Stimulated activated CD8-positive, alpha-beta memory T cell treated with anti-CD3 and anti-CD28 coated beads, Interleukin-4, amount 100 ng/mL, for 48 hours (primary cell): ENCODE measurements around the gene ZNF792.
"Not testable (repeated sequence)": the region's sequence is repeated elsewhere in the genome, so short reads cannot be mapped to it uniquely, and the experiment has no call there.

Experiments
- DNase-seq: peaks from one replicate; pipeline ENCODE4 v3.0.0-alpha.2; 2020

Gene ZNF792

DNA sequence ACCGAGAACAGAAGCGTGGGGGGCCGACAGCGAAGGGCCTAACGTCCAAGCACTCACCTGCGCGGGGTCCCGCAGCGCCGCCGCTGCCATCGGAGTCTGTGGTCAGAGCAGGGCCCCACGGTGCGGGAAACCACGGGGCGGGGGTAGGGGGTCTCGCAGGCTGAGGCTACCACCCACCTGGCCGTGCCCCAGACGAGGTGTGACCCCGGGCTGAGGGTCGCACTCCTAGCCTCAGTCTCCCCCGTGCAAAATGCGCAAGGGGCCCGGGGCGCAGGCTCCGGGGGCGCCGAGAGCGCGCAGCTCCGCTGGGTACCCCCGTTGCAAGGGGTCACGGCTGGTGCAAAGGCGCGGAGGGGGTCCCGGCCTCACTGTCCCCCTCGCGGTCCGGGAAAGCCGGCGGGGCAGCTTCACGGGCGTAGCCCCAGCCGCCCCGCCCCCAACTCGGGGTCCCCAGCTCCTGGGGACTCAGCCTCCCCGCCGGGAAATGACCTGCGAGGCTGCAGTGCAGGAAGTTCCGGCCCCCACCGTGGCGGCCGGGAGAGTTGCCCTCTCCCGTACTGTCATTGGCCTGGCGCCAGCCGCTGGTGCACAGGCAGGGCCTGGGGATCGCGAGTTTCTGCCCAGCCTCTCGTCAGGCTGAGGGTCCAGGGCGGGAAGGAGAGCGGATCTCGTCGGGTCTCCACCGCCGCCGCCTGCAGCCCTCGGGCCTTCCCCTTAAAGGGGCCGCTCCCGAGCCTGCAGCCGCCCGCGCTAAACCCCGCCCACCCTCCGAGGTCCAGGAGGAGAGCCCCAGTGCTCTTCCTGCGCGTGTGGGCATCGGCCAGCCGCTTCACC is at the start of gene ZNF792:
Gene ZNF792, minus strand, starts transcription at position 657 of the 834 bp plus-strand sequence. Its CDS starts 567 bp downstream, at position 90.
- DNase-seq: peak; percentile 78

DNA sequence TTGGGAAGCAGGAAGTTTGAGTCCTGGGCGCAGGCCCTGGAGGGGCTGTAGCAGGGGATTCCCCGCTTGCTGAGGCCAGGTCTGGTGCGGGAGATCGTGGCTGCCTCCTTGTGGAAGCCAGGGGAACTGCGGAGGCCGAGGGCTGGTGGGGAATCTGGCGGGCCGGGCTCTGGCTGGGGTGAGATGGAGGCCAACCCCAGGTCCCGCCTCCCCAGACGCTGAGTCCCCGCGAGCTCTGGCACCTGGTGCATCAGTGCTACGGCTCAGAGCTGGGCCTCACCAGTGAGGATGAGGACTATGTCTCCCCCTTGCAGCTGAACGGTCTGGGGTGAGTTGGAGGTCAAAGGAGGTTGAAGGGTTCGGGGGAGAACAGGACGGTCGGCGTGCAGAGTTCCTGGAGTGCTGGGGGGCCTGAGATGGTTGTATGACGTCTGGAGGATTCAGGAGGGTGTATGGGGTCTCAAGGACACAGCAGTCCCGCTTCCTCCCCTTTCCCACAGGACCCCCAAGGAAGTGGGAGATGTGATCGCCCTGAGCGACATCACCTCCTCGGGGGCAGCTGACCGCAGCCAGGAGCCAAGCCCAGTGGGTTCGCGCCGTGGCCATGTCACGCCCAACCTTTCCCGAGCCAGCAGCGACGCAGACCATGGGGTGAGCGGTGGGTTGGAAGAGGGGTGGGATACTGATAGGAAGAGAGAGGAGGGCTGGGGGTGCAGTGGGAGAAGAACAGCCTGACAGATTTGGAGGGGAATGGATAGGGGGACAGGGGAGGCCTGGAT is 49.2 kb upstream of the ZNF792 start:
- peak; percentile 91 for DNase-seq

DNA sequence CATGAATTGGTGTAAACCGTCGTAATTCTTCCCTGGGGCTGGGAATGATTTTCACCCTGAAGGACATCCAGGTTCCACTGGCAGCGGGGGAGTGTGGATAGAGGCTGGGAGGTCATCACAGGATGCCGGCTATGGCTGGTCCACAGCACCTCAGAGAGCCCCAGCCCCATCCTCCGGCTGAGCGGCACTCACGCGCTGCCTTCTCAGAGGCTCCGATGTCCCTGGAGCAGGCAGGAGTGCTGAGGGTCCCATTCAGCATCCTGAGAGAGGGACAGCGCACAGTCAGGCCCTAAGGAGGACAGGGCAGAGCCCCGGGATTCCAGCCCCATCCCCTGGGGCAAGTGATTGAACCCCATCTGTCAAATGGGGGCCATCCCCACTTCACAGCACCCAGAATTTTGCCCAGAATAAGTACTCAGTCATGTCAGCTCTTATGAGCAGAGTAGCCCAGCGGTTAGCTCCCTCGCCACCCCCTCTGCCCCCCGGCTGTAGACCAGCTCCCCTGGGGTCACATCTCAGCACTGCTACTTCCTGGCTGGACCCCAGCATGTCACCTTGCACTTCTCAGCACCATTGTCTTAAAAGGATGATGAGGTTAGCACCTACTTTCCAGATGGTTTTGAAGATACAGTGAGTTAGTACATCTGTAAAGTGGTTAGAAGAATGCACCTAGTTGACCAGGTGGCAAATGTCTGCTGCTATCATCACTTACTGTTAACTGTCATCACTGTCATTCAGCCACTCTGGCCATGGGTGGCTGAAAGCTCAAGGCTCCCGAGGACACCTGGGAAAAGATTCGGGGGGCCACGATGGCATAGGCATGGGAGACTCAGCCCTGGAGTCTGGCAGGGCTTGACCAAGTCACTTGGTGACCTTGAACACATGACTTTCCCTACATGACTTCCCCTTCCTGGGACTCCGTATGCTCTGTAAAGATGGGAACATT is 48.0 kb upstream of the ZNF792 start:
- no peak for DNase-seq

DNA sequence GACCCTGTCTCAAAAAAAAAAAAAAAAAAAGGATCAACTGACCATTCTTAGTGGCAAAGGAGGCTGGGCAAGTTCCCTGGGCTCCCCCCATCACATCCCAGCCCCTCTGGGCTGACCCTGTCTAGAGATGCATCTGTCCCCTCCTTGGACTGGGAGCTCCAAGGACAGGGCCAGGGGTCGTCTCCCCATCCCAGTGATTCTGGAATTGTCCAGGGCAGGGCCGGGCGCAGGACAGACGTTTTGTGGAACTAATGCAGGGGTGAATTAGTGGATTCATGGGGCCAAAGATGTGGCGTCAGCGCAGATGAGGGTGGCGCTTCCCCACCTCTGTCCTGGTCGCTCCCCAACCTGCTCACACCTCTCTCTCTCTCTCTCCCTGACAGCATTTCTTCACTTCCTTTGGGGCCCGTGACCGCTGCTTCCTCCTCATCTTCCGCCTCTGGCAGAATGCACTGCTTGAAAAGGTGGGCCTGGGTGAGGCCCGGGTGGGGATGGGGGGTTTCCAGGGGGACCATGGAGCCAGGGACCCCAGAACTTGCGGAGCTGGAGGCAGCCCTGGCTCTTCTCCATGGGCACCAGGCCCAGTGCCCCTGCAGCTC is 47.2 kb upstream of the ZNF792 start:
- DNase-seq: no peak

DNA sequence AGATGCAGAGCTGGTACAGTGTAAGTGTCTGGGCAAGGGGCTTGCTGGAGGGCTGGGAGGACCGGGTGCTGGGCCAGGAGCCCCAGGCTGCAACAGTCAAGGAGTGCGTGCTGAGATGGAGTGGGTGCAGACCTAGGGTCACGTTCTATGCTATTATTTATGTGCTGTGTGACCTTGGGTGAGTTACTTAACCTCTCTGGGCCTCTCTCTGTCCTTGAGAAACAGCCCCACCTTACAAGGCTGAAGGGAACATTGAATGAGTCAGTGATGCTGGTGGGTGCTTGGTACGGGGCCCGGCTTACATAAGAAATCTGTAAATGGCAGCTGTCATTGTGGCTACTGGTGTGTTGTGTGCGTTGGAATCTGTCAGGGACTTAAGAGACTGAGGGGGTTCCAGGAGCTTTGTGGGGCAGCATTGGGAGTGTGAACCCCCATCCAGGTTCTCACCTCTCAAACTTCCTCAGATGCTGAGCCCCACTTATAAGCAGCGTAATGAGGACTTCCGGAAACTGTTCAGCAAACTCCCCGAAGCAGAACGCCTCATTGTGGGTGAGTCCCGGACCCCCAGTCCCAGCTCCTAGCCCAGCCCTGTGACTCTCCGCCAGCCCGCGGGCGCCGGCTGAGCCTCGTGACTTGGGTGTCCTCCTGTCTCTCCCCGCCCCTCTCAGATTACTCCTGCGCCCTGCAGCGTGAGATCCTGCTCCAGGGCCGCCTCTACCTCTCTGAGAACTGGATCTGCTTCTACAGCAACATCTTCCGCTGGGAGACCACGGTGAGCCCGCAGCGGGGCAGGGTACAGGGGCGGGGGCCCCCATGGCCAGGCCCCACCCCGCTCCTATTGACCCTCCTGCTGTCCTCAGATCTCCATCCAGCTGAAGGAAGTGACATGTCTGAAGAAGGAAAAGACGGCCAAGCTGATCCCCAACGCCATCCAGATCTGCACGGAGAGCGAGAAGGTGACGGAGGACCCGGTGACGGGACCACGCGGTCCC is 45.7 kb upstream of the ZNF792 start:
- DNase-seq: no peak

DNA sequence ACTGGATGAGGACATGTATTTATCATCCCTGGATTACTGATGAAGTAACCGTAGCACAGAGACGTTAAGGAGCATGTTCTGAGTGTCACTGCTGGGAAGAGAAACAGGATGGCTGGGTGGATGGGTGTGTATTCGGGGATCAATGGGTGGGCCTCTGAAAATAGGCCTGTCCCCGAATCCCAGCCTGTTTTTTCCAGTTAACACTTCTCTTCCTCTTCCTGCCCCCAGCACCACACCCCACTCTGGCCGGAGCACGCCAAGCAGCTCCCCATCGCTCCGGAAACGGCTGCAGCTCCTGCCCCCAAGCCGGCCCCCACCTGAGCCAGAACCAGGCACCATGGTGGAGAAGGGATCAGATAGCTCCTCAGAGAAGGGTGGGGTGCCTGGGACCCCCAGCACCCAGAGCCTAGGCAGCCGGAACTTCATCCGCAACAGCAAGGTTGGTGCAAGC is 44.9 kb upstream of the ZNF792 start:
- no peak for DNase-seq

DNA sequence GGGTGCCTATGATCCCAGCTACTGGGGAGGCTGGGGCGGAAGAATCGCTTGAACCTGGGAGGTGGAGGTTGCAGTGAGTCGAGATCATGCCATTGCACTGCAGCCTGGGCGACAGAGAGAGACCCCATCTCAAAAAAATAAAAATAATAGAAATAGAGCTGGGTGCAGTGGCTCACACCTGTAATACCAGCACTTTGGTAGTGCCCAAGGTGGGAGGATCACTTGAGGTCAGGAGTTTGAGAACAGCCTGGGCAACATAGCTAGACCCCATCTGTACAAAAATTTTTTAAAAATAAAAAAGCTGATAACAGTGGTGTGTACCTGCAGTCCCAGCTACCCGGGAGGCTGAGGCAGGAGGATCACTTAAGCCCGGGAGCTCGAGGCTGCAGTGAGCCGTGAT is 43.4 kb upstream of the ZNF792 start:
- DNase-seq: not testable (repeated sequence)

DNA sequence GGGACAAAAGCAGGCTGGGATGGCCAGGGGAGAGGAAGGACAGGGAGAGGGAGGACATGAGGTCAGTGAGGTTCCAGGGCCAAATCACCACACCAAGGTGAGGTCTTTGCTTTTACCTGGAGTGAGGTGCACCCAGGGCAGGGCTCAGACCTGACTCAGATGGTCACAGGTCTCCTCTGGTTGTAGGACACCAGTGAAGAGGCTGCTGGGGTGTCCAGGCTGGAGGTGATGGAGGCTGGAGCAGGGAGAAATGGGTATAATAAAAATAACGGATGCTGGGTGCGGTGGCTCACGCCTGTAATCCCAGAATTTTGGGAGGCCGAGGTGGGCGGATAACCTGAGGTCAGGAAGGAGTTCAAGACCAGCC is 43.0 kb upstream of the ZNF792 start:
- no peak for DNase-seq

DNA sequence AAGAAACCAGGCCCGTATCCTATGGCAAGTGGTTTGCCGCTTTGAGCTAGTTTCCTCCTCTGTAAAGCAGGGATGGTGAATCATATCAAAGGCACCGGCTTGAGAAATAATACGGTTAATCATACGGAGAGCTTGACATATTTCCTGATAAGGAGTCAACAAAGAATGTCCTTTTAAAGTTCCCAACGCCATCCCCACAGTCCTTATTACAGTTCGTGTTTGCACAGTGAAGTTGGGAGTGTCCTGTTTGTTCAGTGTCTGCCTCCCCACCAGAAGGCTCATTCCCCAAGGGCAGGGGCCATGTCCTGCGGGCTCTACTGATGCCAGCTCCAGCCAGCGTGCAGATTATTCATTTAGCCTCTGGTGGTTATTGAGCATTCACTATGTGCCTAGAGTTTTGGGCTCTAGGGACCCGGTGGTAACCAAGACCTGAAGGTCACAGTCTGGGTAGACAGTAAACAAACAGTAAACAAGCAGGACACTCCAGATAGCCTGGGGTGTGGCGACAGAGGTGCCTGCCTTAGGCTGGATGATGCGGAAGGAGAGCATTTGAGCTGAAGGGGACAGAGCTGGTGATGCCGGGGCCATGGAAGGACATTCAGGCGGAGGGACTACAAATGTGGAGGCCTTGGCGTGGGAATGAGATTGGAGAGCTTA is 42.4 kb upstream of the ZNF792 start:
- no peak for DNase-seq

DNA sequence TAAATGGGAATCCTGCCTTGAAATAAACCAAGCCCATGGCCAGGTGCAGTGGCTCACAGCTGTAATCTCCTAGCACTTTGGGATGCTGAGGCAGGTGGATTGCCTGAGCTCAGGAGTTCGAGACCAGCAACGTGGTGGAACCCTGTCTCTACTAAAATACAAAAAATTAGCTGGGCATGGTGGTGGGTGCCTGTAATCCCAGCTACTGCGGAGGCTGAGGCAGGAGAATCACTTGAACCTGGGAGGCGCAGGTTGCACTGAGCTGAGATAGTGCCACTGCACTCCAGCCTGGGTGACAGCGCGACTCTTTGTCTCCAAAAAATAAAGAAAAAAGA is 41.9 kb upstream of the ZNF792 start:
- DNase-seq: not testable (repeated sequence)

DNA sequence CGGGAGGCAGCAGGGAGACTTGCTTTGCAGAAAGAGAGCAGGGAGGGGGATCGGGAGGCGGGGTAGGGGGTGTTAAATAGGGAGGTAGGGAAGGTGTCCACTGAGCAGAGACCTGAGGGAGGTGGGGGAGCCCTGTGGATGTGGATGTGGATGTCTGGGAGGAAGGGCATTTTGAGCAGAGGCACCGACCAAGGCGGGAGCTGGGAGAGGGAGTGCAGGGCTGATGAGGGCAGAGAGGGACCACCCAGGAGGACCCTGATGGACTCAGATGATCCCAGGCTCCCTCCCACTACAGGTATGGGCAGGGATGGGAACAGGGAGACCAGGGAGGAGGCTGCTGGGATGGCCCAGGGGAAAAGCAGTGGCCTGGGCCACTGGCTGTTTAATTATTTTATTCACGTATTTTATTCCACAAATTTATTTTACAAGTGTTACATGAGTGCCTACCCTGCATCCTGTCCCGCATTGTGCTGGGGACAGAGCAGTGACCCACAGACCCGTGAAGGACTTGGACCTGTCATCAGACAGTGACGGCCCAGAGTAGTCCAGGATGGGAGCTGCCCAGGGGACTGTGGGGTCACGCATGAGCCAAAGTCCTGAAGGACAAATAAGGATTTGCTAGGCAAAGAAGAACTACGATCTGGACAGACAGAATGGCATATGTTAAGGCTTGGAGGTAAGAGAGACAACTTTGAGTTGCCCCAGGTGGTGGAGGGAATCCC is 41.4 kb upstream of the ZNF792 start:
- no peak for DNase-seq

DNA sequence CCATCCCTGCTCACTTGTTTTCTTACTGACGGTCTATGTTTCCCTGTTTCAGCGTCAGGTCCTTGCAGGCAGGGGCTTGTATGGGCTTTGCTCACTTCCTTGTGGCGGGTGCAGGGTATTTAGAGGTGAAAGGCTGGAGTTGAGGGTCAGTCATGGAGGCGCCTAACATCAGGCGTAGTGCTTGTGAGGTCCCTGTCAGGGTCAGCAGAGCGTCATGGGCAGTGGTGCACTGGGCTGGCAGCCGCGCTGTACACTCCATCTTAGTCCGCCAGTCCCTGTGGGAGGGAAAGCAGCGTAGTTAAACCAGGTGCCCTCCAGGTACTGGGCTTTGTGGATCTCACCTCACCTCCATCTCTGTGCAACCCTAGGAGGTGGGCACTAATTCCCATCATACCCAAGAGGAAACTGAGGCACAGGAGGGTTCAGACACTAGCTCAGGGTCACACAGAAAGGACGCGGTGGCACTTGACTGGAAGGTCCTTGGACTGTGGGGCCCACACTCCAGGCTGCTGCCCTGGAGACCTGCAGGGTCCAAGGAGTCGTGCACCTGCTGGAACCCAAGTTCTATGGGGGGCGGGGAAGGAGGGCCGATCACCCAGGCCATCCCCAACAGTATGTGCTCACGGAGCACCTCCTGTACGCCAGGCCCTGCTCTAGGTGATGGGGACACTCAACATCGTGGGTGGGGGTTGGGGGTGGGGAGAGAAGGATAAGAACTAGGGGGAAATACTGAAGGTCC is 40.7 kb upstream of the ZNF792 start:
- DNase-seq: no peak

DNA sequence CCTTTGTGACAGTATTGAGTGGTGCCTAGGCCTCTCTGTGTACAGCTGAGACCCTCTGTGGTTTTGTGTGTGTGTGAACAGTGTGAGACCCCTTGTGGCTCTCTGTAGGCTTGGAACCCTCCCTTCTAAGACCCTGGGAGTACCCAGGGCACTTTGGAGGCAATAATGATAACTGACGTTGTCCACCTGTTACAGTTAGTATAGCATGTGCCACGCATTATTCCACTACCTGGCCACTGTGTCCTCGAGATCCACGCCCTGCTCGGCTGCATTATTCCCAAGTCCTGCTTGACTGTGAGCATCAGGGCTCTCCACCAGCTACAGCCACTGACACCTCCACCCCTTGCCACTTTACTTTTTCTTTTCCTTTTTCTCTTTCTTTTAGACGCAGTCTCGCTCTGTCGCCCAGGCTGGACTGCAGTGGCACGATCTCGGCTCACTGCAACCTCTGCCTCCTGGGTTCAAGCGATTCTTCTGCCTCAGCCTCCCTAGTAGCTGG is 38.1 kb upstream of the ZNF792 start:
- DNase-seq: no peak

DNA sequence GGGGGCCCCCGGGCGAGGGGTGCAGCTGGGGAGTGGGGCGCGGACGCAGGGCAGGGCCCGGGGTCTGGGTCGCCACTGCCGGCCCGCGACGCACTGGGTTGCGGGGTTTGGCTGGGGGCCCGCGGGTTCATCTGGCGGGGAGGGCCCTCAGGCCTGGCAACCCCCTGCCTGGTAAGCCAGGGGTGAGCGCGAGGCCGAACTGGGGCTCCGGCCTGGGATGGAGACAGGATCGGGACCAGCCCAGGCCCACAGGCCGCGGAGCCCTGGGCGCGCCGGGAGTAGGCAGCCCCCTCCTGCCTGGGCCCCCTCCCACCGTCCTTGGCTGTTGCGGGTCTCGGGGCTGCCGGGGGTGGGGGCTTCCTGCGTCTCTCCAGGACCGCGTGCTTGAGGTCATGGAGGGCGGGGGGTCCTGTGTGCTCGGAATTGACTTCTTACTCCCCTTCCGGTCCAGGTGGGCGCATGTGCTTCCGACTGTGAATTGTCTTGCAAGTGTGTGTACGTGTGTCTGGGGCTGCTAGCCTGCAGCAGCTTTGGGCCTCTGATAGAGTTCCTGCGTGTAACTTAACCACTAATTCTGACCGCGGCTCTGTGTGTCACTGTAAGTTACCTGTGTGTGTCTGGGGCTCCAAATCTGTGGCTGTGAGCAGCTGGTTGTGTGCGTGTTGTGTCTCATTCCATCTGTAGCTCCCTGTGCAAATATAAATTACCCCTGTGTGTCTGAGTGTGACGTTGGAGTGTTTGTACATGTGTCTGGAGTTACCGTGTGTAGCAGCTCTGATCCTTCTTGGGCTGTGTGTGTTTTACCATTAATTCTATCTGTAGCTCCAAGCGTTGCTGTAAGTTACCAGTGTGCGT is 36.8 kb upstream of the ZNF792 start:
- DNase-seq: peak; percentile 72

DNA sequence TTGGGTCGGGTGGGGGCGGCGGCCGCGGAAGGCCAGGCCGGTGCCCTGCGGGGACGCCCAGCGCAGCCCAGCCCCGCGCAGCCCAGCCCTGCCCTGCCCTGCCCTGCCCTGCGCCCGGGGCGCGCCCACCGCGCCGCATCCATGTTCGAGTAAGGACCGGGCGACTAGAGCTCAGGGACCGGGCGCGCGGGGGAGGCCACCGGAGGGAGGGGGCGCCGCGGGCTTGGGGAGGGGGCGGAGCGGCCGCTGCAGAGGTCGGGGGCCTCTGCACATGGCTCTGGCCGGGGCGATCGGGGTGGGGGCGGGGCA is 36.3 kb upstream of the ZNF792 start:
- DNase-seq: no peak

DNA sequence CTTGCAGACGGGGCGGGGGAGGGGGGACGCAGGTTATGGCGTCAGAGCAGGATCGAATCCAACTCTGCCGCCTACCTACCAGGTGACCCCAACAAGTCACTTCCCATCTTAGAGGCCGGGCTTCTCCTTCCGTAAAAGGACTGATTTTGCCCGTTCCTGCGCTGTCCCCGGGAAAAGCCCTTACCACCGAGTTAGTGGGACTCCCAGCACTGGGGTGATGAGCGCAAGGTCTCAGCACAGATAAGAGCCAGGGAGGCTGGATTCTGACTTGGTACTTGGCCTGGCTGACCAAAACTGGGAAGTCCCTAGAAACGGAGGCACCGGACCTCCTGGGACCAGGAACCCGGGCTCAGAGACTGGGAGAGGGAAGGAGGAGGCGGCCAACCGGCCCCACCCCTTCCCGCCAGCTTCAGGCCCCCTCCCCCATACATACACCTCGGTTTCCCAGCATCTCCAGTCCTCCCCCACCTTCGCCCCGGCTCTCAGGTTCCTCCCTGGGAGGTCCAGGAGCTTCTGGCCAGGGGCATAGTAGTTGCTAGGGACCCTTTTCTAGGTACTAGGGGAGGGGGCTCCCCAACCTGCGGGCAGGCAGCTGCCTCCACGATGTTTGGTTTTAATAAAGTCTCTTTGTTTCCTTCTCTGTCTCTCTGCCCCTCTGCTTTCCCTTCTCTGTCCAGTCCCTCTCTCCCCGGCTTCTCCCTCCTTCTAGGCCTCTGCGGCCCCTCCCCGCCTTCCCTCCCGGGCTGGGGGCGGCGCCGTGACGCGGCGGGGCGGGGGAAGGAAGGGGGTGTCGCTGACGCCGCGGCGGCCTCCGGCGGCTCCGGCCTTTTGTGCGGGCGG is 35.7 kb upstream of the ZNF792 start, which contains the start of gene GRAMD1A:
Gene GRAMD1A, plus strand, starts transcription at position 826 of the 840 bp plus-strand sequence. CDS start 156 bp downstream, outside the sequence.
- peak; percentile 87 for DNase-seq
